ENCODE data around the gene FPR3.

GRCh38 chr19:51837145-51837544, 42.2 kb downstream of the FPR3 start:
- TF ChIP-seq ZNF274 (IDR thresholded peaks at IDR 0.05; ENCODE audit: low read depth, low read length) (no peak), SUZ12 (IDR thresholded peaks at IDR 0.05; ENCODE audit: extremely low read depth, insufficient read depth, insufficient read length) (no peak)
